Measurements from ENCODE around the gene GNAQ.
"Not testable (repeated sequence)": the region's sequence is repeated elsewhere in the genome, so short reads cannot be mapped to it uniquely, and the experiment has no call there.

The GNAQ gene

DNA sequence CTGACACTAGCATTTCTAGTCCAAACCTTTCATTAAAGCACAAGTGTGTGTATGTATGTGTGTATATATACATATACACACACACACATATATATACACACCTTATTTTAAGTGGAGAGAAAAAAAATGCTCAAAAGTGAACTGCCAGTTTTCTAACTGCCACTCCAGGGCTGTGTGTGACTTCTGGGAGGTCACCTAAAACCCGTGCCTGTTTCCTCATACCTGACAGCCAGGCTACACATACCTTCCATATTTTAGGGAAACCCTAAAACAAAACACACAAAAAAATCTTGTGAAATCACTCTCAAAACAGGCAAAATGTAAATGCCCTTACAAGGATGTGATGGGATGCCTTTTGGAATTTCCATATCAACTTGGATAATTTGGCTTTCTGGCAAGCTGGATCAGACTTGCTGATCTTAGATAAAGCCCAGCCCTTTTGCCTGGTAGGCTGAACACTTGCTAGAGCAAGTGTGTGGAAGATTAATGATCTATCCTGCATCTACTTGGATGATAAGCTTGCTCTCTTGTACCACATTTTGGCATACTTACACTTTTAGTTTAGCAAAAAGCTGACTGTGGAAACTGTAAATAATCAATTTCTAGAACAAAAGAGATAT lies 127.8 kb downstream of the GNAQ start:
- DNase-seq (ENCODE audit: low read depth) = no peak

DNA sequence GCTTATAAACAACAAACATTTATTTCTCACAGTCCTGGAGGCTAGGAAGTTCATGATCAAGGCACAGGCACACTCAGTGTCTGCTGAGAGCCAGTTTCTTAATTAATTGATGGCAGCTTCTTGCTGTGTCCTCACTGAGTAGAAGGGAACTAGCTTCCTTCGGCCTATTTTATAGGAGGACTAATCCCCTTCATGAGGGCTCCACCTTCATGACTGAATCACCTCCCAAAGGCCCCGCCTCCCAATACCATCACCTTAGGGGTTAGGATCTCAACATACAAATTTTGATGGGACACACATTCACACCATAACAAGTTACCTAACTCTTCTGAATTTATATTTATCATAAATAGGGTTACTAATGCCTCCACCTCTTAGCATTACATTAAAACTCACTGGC lies 129.8 kb downstream of the GNAQ start:
- no peak for DNase-seq (ENCODE audit: low read depth)

DNA sequence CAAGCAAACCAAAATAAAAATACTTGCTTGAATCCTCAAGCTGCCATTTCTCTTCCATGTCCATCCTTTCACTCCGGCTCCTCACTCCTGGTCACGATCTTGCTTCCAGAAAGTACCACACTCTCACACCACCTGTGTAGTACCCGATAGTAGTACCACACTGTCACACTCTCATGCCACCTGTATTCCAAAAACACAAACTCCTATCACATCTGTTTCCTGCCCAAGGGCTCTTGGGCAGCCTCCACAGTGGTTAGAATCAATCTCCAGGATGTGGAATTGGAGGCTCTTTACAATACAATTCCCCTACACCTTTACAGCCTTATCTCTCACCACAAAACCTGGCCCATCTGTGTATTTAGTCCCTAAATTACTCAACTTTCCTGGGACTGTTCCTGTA lies 130.6 kb downstream of the GNAQ start:
- no peak for DNase-seq (ENCODE audit: low read depth)

DNA sequence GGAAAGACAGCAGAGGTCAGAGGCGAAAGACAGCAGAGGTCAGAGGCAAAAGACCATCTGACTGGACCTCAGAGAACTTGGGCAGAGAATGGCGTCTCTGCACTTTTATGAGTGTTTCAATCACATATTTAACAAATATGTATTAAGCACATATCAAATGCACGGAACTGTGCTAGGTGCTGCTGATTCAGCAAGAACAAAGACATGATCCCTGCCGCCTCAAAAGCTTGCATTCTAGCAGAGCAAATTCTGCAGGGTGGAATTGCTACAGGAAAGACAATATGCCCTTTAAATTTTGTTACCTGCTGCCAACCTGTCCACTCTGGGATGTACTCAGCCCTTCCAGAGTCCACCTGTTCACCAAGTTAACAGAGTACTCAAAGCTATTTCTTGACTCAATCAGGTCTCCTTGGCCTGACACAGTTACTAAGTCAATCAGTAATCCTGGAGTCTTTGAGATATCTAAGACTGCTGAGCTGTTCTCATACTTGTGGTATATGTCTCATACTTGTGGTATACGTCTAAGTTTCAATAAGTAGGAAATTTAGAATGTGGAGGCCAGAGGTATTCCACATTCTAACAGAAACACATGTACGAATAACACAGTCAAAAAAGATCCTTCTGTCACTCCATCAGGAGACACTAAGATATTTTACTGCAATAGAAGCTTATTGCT lies 131.8 kb downstream of the GNAQ start:
- DNase-seq (ENCODE audit: low read depth) = no peak

DNA sequence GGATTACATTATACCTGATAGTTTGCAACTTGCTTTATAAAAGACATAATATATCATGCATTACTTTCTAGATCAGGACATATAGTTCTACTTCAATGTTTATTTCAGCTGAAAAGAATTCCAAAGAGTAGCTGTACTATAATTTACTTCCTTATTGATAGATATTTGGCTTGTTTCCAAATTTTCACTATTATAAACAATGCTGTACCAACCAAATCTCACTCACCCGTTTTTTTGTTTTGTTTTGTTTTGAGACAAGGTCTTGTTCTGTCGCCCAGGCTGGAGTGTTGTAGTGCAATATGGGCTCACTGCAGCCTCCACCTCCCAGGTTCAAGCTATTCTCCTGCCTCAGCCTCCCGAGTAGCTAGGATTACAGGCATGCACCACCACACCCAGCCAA lies 132.7 kb downstream of the GNAQ start:
- DNase-seq (ENCODE audit: low read depth) = no peak

DNA sequence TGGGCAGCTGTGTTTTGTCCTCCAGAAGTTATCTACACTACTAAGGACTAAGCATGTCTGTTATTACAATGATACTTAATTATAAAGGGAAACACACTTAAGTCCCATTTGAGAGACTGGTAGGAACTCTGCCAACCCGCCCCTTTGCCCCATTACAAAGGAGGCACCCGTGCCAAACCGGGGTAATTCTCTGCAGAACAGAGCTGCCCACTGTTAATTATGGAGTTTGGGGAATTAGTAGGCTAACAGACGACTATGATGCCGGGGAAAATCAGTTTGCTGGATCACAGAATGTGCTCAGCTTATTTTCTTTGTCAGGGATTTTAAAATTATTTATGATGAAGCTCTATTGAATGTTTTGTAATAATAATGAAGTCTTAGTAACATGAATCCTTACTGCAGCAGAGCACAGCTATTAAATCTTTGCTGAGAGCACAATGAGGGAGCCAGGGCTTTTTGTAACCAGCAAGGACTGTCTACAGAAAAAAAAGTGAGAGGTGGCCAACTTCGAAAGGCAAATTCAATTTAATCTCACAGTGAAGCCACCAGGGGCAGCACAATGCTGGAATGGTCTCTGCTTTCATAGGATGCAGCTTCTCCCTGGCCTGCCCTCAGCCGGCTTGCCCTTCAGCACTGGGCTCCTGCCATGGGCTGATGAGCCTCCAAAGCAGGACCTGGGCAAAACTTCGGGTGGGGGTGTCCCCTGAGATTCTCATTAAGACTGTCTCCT lies 134.5 kb downstream of the GNAQ start:
- DNase-seq (ENCODE audit: low read depth) = no peak

DNA sequence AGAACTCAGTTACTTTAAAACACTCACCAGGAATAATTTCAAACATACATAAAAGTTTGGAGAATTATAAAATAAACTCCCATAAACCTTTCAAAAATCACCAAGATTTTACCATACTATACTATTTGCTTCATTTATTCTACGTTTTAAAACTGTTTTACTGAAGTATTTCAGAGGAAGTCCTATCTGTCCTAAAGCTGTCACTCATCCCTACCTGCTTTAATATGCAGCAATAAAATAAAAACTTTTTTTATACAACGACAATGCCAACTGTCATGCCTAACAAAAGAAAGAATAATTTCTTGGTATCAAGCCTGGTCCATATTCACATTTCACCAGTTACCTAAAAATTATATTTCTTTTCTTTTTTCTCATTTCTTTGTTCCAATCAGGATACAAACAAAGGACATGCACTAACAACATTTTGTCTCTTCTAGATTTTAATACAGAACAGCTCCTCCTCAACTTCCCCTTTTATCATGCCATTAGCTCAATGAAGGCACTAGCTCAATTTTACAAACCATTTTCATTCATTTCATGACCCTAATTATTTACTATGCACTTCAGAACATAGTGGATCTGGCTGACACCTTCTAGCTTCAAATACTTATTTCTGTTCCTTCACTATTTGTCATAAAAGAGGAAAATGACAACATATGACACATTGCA lies 135.2 kb downstream of the GNAQ start:
- DNase-seq (ENCODE audit: low read depth) = no peak

DNA sequence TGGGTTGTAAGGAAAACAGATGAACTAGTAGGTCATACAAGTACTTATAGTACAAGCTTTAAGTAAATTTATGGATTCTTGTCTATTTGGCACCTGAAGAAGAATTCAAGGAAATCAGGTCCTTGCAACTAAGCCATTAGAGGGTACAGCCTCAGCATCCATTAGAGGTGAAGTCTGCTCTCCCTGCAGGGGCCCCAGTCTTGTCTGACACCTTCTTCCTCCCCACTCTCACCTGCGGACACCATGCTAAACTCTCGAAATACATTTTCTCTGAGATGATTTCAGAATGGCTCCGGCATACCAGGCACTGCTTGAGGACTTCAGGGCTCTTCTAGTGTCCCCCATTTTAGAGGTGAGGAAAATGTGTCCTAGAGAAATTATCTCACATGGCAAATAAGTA lies 137.9 kb downstream of the GNAQ start:
- DNase-seq (ENCODE audit: low read depth) = no peak

DNA sequence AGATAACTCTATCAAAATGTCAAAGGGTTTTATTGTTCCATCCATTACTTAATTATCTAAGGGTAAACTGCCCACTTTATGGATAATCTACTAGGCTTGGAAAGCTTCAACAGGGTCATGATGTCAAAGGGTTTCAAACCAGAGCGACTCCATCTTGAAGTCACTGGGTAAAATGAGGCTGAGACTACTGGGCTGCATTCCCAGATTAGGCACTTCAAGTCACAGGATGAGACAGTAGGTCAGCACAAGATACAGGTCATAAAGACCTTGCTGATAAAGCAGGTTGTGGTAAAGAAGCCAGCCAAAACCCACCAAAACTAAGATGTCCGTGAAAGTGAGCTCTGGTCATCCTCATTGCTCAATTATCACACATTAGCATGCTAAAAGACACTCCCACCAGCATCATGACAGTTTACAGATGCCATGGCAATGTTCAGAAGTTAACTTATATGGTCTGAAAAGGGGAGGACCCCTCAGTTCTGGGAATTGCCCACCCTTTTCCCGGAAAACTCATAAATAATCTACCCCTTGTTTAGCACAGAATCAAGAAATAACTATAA lies 138.6 kb downstream of the GNAQ start:
- DNase-seq (ENCODE audit: low read depth) = no peak

DNA sequence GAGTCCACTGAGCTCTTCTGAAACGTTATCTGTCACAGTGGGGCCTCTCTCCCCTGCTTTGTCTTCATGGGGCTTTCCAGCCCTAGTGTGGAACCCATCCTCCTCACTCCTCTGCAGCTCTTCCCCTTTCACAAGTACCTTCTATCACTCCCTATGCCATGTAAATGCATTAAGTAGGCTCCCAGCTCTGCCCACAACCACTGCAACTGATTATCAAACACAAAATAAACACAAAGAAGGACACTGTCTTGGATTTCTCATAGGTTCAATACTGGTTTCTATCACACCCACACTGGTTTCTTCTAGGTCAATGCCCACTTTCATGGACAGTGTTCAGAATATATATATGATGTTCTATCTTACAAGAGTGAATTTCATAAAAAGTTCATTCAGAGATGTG lies 139.4 kb downstream of the GNAQ start:
- no peak for DNase-seq (ENCODE audit: low read depth)

DNA sequence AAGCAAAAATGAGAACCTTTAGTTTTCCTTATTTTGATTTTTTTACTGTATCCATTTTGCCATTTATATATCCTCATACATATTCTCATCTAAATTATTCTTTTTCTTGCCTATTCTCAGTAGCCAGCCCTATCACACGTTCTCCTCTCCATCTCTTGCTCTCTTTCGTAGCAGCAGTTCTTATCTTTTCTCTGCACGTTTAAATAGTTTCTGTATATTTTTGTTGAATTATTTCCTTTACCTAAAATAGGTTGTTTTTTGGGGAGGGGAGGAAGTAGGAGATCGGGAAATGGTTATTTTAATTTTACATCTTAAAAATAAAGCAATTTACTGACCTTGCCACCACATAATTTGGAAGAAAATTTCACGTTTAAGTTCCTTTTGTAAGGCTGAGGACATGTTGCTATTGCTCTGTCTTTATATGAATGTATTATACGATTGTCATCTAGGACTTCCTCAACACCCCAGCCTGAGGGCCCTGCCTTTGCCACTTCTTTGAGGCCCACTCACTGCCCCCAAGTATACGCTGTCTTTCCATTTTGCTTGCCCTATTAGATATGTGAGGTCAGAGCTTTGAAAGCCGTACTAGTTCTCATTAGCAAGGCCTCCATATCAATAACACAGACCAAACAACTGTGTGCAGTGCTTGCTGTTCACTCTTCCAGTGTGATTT lies 140.3 kb downstream of the GNAQ start:
- no peak for DNase-seq (ENCODE audit: low read depth)

DNA sequence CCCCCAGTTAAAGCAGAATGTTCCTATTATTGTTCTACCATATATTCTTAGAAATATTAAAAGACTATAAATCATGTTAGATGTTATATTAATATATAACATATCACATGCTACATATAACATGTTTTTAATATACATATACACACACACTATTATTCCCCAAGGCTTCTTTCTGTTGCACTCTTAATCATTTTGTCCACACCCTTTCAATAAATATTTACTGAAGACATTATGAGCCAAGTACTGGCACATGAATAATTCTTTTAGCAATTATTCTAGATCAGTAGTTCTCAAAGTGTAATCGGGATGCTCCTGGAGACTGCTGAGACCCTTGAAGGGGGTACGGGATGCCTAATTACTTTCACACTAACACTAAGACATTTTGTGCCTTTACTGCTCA lies 143.9 kb downstream of the GNAQ start:
- DNase-seq (ENCODE audit: low read depth) = no peak

DNA sequence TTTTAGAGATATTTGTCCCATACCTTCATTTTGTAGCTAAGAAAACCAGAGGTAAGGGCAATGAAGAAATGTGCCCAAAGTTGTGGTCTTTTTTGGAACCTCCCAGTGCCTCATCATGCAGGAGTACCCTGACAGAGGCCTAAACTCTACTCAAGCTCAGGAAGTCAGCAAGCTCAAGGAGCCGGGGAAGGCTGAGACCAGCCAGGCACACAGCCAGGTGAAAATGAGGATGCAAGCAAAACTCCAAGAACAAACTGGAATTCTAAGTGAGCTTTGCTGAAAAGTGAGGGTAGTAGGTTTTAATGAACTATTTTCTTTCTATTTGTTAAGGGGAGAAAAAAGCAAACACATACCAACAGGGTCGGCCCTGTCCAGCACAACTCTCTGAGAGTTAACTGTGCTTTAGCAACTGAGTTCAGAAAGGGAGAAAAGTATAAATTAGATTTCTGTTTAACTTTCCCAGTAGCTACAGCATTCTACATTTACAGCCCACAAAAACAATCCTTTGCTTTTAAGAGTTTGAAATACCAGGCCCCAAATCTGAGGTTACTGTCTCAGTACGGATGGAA lies 146.4 kb downstream of the GNAQ start:
- DNase-seq (ENCODE audit: low read depth) = no peak

DNA sequence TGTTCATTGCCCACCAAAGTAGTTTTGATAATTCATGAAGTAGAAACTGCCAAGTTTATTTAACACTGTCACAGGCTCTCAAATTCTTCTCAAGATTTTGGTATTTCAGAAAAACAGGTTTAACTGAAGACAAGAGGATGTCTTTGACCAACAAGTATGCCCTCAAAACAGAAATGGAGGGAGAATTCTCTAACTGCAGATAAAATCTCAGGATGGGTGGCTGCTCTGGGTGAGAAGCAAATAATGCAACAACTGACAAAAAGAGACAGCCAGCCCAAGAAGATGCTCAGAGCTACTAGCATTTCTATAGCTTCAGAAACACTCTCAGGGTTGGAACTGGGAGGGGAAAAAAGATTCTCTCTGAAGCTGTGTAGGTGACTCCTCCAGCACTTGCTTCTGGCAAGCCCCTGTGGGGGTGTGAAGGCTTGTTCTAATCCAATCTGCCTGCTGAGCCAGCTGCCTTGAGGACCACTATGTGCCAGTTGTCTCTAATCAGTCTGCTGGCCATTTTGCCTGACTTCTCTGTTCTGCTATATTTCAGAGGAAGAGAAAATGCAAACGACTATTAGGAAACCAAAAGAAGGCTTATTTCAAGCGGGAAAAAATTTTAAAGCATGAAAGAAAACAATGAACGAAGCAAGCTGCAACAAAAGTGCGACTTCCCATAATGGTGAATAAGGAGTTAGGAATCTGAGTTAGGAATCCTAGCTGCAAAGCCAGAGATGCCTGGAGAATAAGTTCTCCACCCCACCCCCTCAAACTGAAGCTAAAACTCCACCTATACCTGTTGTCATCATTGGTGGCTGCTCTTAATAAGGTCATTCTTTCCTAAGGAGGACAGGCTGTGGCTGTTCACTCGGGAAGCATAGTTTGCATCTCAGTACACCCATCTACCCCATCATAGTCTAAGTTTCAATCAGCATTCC lies 147.5 kb downstream of the GNAQ start:
- no peak for DNase-seq (ENCODE audit: low read depth)

DNA sequence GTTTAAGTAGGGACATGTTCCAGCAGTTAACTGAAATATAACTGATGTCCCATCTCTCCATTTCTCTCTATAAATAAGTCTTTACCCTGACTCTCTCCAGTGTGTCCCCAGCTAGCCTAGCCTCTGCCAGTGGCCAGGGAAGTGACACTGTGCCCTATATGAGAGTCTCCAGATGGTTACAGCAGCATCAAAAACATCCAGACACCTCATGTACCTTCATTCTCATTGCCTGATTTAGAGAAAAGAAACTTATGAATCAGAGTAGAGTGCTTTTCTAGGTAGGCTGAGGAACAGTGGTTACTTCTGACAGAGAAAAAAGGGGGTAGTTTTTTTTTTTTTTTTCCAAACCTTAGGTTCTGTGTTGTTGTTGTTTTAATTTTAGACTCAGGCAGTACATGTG lies 148.5 kb downstream of the GNAQ start:
- DNase-seq (ENCODE audit: low read depth) = no peak

DNA sequence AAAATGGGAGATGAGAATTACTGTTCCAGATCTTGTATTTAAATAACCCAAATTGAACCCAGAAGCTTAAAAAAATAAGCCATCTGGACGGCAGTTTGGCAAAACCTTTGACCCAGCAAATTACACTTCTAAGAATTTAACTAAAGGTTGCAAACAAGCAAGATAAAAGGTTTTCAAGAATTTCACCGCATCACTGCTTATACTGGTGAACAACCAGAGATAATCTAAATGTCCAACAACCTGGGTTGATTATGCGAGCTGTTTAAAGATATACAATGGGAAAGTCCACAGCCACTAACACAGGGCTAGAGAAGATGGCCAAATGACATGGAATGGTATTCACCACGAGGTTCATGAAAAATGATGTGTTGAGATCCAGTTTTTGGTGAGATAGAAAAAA lies 149.3 kb downstream of the GNAQ start:
- no peak for DNase-seq (ENCODE audit: low read depth)

DNA sequence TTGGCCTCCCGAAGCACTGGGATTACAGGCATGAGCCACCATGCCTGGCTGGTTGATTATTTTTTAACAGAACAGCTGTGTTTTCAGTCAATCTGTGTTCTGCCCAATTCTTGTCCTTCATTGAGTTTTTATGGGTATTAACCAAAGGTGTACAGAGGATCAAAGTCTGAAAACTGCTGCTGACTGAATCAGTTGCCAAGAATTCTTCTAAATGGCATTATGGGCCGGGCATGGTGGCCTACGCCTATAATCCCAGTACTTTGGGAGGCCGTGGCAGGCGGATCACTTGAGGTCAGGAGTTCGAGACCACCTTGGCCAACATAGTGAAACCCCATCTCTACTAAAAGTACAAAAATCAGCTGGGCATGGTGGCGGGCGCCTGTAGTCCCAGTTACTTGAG lies 150.0 kb downstream of the GNAQ start:
- DNase-seq (ENCODE audit: low read depth) = not testable (repeated sequence)

DNA sequence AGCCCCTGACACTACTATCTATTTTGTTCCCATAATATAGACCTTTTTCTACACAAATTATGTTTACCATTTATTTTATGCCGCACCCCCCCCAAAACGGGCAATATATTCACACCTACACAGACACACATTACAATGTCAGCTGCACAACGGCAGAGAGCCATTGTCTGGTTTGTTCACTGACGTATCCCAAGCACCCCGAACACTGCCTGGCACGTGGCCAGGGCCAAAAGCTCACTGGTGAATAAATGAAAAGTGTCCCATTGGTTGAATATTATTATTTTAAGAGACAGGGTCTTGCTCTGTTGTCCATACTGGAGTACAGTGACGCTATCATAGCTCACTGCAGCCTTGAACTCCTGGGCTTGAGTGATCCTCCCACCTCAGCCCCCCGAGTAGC lies 150.5 kb downstream of the GNAQ start:
- no peak for DNase-seq (ENCODE audit: low read depth)

DNA sequence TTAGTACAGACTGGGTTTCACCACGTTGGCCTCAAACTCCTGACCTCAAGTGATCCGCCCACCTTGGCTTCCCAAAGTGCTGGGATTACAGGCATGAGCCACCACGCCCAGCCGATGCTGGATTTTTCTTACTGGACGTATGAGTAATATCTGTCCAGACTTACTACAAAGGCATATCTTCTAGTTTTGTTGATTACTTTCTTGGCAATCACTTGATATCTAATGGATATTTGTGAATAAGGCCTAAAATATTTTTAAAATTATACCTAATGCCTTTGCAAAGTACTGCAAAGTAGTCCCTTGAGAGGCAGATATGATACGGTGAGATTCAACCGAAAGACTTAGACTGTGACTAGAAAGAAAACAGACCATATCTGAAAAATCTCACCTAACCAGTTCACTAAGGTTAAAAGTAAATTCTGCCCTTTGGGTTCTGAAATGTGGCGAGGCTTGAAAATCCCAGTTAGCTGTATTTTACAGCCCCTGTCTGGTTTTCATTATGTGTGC lies 152.1 kb downstream of the GNAQ start:
- DNase-seq (ENCODE audit: low read depth) = no peak

DNA sequence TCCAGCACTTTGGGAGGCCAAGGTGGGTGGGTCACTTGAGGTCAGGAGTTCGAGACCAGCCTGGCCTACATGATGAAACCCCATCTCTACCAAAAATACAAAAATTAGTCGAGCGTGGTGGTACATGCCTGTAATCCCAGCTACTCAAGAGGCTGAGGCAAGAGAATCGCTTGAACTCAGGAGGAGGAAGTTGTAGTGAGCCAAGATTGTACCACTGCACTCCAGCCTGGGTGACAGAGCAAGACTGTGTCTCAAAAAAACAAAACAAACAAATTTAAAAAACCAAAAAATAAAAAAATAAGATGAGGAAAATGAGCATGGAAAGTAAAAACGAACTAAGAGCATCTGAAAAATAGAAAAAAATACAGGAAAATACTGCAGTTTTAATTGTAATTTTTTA lies 152.8 kb downstream of the GNAQ start:
- DNase-seq (ENCODE audit: low read depth) = not testable (repeated sequence)
